ENCODE measurements around the gene ACP6. TPM values are rescaled to one million over a fixed set of nuclear protein-coding genes. Genes with fewer than 3 reads are reported as not detected.

Gene ACP6
- total RNA-seq, 1 experiment from 2014 or later, result 30.0 TPM

- DNase-seq (ENCODE audit: extremely low read depth, low read depth), result no peak
Observed at GRCh38 chr1:147652306-147652705, 18.0 kb downstream of the ACP6 start.

- no peak for DNase-seq (ENCODE audit: extremely low read depth, low read depth)
Observed at GRCh38 chr1:147651466-147651865, 18.9 kb downstream of the ACP6 start.

- no peak for DNase-seq (ENCODE audit: extremely low read depth, low read depth)
Observed at GRCh38 chr1:147648933-147649332, 21.4 kb downstream of the ACP6 start.

- no peak for DNase-seq (ENCODE audit: extremely low read depth, low read depth)
Observed at GRCh38 chr1:147647796-147648633, 22.3 kb downstream of the ACP6 start.

GRCh38 chr1:147643974-147644373 is 26.4 kb downstream of the ACP6 start:
- DNase-seq (ENCODE audit: extremely low read depth, low read depth), result no peak

- DNase-seq (ENCODE audit: extremely low read depth, low read depth), result peak; percentile 77
Observed at GRCh38 chr1:147641695-147642592, 28.4 kb downstream of the ACP6 start.

- DNase-seq (ENCODE audit: extremely low read depth, low read depth), result no peak
Observed at GRCh38 chr1:147641291-147641690, 29.0 kb downstream of the ACP6 start.

- DNase-seq (ENCODE audit: extremely low read depth, low read depth), result peak; percentile 90
Observed at GRCh38 chr1:147640553-147641165, 29.7 kb downstream of the ACP6 start.

GRCh38 chr1:147636314-147636713 is 34.0 kb downstream of the ACP6 start:
- DNase-seq (ENCODE audit: extremely low read depth, low read depth), result no peak

- DNase-seq (ENCODE audit: extremely low read depth, low read depth), result no peak
Observed at GRCh38 chr1:147635342-147635741, 35.0 kb downstream of the ACP6 start.

- no peak for DNase-seq (ENCODE audit: extremely low read depth, low read depth)
Observed at GRCh38 chr1:147634645-147635044, 35.7 kb downstream of the ACP6 start.

GRCh38 chr1:147633759-147634158 is 36.6 kb downstream of the ACP6 start:
- DNase-seq (ENCODE audit: extremely low read depth, low read depth), result no peak

GRCh38 chr1:147631839-147632238 is 38.5 kb downstream of the ACP6 start:
- DNase-seq (ENCODE audit: extremely low read depth, low read depth), result no peak

GRCh38 chr1:147630447-147630846 is 39.9 kb downstream of the ACP6 start:
- no peak for DNase-seq (ENCODE audit: extremely low read depth, low read depth)

- no peak for DNase-seq (ENCODE audit: extremely low read depth, low read depth)
Observed at GRCh38 chr1:147630022-147630421, 40.3 kb downstream of the ACP6 start.

GRCh38 chr1:147628441-147628840 is 41.9 kb downstream of the ACP6 start:
- no peak for DNase-seq (ENCODE audit: extremely low read depth, low read depth)

- peak; percentile 45 for DNase-seq (ENCODE audit: extremely low read depth, low read depth)
Observed at GRCh38 chr1:147627435-147628110, 42.8 kb downstream of the ACP6 start.

- no peak for DNase-seq (ENCODE audit: extremely low read depth, low read depth)
Observed at GRCh38 chr1:147626739-147627138, 43.6 kb downstream of the ACP6 start.

GRCh38 chr1:147626291-147626690 is 44.0 kb downstream of the ACP6 start:
- no peak for DNase-seq (ENCODE audit: extremely low read depth, low read depth)

- no peak for DNase-seq (ENCODE audit: extremely low read depth, low read depth)
Observed at GRCh38 chr1:147625362-147625995, 44.8 kb downstream of the ACP6 start.

Data from NCI-H460 (cell line).